COLO668 (cell line): Measurements from ENCODE around the gene C2orf15.
"Not testable (repeated sequence)": the region's sequence is repeated elsewhere in the genome, so short reads cannot be mapped to it uniquely, and the experiment has no call there.

Experiments
- DNase-seq: peaks from one replicate; lab custom pipeline; 2025; ENCODE audit not compliant: unreplicated experiment; lab: John Stamatoyannopoulos, UW

Gene C2orf15

GRCh38 chr2:99159594-99159993 is 18.1 kb downstream of the C2orf15 start:
- no peak for DNase-seq

- no peak for DNase-seq
Observed at GRCh38 chr2:99166218-99166617, 24.7 kb downstream of the C2orf15 start.

GRCh38 chr2:99169534-99169933 is 28.0 kb downstream of the C2orf15 start:
- no peak for DNase-seq

GRCh38 chr2:99171377-99172140 is 30.1 kb downstream of the C2orf15 start:
- DNase-seq = no peak

- peak; percentile 93 for DNase-seq
Observed at GRCh38 chr2:99180755-99181623, 39.5 kb downstream of the C2orf15 start, which contains the start of the genes MITD1 and MRPL30. Gene MITD1 (minus strand): TSS chr2:99181058. CDS start chr2:99180981, 77 bp downstream. Gene MRPL30 (plus strand): TSS chr2:99181184. CDS start chr2:99186204, 5,020 bp downstream.

- no peak for DNase-seq
Observed at GRCh38 chr2:99181624-99182000, 40.1 kb downstream of the C2orf15 start.

GRCh38 chr2:99183025-99183424 is 41.5 kb downstream of the C2orf15 start:
- no peak for DNase-seq

GRCh38 chr2:99184811-99185210 is 43.3 kb downstream of the C2orf15 start:
- DNase-seq = peak; percentile 61

- no peak for DNase-seq
Observed at GRCh38 chr2:99187011-99187410, 45.5 kb downstream of the C2orf15 start.

- DNase-seq = no peak
Observed at GRCh38 chr2:99188357-99188756, 46.9 kb downstream of the C2orf15 start.

- DNase-seq = no peak
Observed at GRCh38 chr2:99190548-99190947, 49.0 kb downstream of the C2orf15 start.

GRCh38 chr2:99192364-99192763 is 50.9 kb downstream of the C2orf15 start:
- DNase-seq = not testable (repeated sequence)

- no peak for DNase-seq
Observed at GRCh38 chr2:99198103-99198841, 56.8 kb downstream of the C2orf15 start.

GRCh38 chr2:99200076-99200800 is 58.7 kb downstream of the C2orf15 start:
- DNase-seq = no peak
